Colonic mucosa (tissue), 4 donors: ENCODE results near the gene CUEDC1. TPM values are rescaled to one million over a fixed set of nuclear protein-coding genes. Genes with fewer than 3 reads are reported as not detected.

Experiments used
- DNase-seq: peaks from one replicate; pipeline ENCODE4 v3.0.0-alpha.2; 2020
- H3K27ac ChIP-seq: fragments of 200-600 bp; one replicate; pipeline ENCODE4 v1.8.0; 2021
- H3K27me3 ChIP-seq: fragments of 200-600 bp; one replicate; pipeline ENCODE4 v1.8.0; 2021
- H3K36me3 ChIP-seq: fragments of 200-600 bp; one replicate; pipeline ENCODE4 v1.8.0; 2021
- H3K4me1 ChIP-seq: fragments of 200-600 bp; one replicate; pipeline ENCODE4 v1.8.0; 2021; ENCODE audit warnings: mild to moderate bottlenecking
- H3K4me3 ChIP-seq: fragments of 200-600 bp; one replicate; pipeline ENCODE4 v1.8.0; 2021
- H3K9ac ChIP-seq, 2 donors: one replicate each; pipeline ENCODE4 v1.7.0; 2013; ENCODE audit warnings: control low read depth in 2 of 2, low read depth in 2 of 2, low read length in 2 of 2
- H3K9me3 ChIP-seq: fragments of 200-600 bp; one replicate; pipeline ENCODE4 v1.8.0; 2021
- intact Hi-C: fragments of 100-400 bp; cut with DNase I; formaldehyde crosslinking; loops from one replicate; pipeline ENCODE4 v1.14.1; 2022
- total RNA-seq, 2 donors: library from RNA; stranded (reverse); fragmentation: NEBNext Ultra II Directional in 1 of 2; extraction: Animal tissue kit (Norgen Biotek cat#: 25700) in 1 of 2; gene quantifications; one replicate each; pipeline ENCODE4 v1.2.1, GENCODE V29; 2021
- TF ChIP-seq, protein P1 (sequence below): fragments of 200-600 bp; IDR thresholded peaks from one replicate; pipeline ENCODE4 v1.8.0; 2022; ENCODE audit warnings: antibody characterized with exemption, mild to moderate bottlenecking
- donor health status: healthy.
- donor health status: DM: no; HTN: no; CAD: no.
- donor health status: DM: no; HTN: no; CAD: no.

Gene CUEDC1
- total RNA-seq, 2 donors from 2014 or later = 14.7 to 15.2 TPM

DNA sequence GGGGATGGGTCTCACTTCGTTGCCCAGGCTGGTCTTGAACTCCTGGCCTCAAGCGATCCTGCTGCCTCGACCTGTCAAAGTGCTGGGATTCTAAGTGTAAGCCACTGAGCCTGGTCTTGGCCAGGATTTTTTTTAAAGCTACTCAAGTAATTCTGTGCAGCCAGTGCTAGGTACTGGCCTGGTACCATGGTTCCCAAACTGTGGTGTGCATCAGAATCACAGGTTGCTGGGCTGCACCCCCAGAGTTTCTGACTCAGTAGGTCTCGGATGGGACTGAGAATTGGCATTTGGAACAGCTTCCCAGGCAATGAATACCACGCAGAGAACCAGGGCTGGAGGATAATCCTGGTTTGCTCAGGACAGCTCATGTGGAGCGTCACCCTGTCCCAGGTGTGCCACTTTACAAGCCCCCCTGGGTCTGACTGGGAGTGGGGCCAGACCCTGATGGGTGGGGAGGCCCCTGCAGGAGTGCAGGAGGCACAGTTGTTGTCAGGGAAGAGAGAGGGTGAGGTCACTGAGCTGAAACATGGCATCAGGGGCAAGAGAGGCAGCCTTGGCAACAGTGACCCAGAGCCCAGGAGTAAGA, 94.7 kb downstream of the CUEDC1 start:
- intact Hi-C loops = no loop called here
- peak overlapping the region in 1 of 2 donors; percentile 81 for H3K9ac ChIP-seq

GRCh38 chr17:57859601-57860413, 95.4 kb downstream of the CUEDC1 start:
- no peak overlapping the region for H3K4me3 ChIP-seq
- H3K36me3 ChIP-seq = no peaks in the 10 kb centered on the region
- no peak overlapping the region for H3K9ac ChIP-seq
- H3K9me3 ChIP-seq = no peaks in the 10 kb centered on the region
- H3K27ac ChIP-seq = no peak overlapping the region
- no peak for DNase-seq
- H3K4me1 ChIP-seq = peaks cover 12% of the 10 kb centered on the region
- TF ChIP-seq, protein P1, sequence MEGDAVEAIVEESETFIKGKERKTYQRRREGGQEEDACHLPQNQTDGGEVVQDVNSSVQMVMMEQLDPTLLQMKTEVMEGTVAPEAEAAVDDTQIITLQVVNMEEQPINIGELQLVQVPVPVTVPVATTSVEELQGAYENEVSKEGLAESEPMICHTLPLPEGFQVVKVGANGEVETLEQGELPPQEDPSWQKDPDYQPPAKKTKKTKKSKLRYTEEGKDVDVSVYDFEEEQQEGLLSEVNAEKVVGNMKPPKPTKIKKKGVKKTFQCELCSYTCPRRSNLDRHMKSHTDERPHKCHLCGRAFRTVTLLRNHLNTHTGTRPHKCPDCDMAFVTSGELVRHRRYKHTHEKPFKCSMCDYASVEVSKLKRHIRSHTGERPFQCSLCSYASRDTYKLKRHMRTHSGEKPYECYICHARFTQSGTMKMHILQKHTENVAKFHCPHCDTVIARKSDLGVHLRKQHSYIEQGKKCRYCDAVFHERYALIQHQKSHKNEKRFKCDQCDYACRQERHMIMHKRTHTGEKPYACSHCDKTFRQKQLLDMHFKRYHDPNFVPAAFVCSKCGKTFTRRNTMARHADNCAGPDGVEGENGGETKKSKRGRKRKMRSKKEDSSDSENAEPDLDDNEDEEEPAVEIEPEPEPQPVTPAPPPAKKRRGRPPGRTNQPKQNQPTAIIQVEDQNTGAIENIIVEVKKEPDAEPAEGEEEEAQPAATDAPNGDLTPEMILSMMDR = no peak
- intact Hi-C loops = loop anchor here (2.0 to 5.0 kb wide), 2 partner anchors 137 to 252 kb away; no protein-coding TSS in a partner anchor
- no peaks in the 10 kb centered on the region for H3K27me3 ChIP-seq

More for the DNA sequence above, 94.7 kb downstream of the CUEDC1 start:
- DNase-seq = no peak
- peaks cover 12% of the 10 kb centered on the region for H3K4me1 ChIP-seq
- no peaks in the 10 kb centered on the region for H3K27me3 ChIP-seq
- H3K27ac ChIP-seq = peak overlapping the region; percentile 81
- H3K4me3 ChIP-seq = peak overlapping the region; percentile 57
- no peaks in the 10 kb centered on the region for H3K9me3 ChIP-seq
- TF ChIP-seq, protein P1 = no peak
- H3K36me3 ChIP-seq = no peaks in the 10 kb centered on the region

DNA sequence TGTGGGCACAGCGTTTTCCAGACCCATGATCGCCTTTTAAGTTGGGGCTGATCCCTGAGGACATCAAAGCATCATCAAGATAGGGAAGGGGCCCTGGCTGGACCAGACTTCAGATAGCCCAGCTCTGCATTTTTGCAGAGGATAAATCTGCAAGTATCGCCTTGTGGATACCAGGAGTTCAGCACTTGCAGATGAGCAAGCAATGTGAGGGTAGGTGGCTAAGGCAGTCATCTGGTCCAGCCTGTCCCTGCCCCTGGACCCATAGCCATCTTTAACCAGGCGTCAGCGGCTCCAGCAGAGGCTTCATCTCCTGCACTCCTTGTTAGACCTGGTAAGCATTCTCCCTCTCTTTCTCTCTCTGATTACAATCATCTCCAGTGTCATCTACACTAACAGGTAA, 96.4 kb downstream of the CUEDC1 start:
- intact Hi-C loops = loop anchor here (2.0 to 5.0 kb wide), 2 partner anchors 138 to 253 kb away; no protein-coding TSS in a partner anchor
- DNase-seq = no peak
- Histone ChIP-seq H3K9me3 (no peaks in the 10 kb centered on the region), H3K27me3 (no peaks in the 10 kb centered on the region), H3K9ac (no peak overlapping the region), H3K4me3 (no peak overlapping the region), H3K27ac (no peak overlapping the region), H3K4me1 (peaks cover 12% of the 10 kb centered on the region), H3K36me3 (no peaks in the 10 kb centered on the region)
- TF ChIP-seq, protein P1 = no peak

DNA sequence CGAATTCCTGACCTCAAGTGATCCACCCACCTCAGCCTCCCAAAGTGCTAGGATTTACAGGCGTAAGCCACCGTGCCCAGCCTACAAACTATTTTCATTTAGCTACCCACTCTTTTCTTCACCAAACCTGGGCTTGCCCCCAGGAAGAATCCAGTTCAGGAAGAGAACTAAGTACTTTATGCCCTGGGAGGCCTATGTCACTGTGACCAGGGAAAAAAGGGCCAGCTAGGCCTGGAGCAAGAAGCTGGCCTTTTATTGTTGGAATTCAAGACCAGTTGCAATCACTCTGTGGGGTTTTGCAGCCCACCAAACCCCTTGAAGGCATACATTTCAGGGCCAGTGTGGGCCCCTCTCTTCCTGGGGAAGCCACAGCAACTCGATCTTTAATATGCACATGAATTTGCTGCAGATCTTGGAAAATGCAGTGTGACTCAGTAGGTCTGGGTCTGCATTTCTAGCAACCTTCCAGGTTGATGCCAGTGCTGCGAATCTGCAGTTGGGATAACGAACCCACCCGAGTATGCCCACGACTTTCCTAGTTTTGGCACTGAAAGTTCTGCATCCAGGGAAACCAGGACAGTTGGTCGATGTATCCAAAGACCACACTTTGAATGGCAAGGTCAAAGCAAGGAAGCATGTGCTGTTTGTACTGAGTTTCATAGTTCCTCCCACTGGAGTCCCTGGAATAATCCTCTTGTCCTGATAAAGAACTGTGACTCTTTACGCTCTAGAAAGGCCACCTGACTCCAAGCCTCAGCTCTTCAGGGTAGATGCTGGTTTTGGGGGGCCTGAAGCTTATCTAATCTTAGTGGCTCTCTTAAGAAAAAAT, 98.2 kb downstream of the CUEDC1 start:
- no peaks in the 10 kb centered on the region for H3K27me3 ChIP-seq
- peaks cover 9% of the 10 kb centered on the region for H3K4me1 ChIP-seq
- TF ChIP-seq, protein P1 = no peak
- H3K9ac ChIP-seq = no peak overlapping the region
- H3K27ac ChIP-seq = no peak overlapping the region
- no peaks in the 10 kb centered on the region for H3K9me3 ChIP-seq
- no peak for DNase-seq
- intact Hi-C loops = loop anchor here (5.0 kb wide), 1 partner anchor 255 kb away; no protein-coding TSS in a partner anchor
- no peak overlapping the region for H3K4me3 ChIP-seq
- no peaks in the 10 kb centered on the region for H3K36me3 ChIP-seq

DNA sequence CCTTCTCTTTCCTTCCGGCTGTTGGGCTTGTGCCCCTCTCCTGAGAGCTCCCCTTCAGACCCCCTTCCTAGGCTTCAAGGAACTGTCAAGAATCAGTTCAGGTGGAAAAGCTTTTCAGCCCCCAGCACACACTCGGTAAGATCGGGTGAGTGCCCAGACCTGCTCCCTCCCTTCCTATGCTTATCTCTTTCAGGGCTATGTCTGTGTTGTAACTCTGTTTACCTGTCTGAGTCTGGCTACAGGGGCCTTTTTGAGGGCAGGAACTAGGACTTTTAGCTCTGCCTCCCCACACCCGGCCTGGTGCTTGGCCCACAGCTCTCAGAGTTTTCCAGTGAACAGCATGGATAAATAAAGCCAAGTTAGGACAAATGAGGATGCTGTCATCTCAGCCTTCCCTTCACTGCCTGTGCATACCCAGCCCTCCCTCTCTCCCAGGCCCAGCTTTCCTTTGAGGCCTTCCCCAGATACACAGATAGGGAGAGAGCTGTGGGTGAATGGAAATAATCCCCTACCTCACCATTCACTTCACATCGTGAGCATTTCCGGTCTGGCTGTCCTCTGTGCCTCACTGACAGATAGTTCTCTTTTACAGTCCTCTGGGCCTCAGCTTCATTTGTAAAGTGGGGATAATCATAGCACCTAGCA, 99.7 kb downstream of the CUEDC1 start:
- no peak for DNase-seq
- H3K36me3 ChIP-seq = no peaks in the 10 kb centered on the region
- peaks cover 13% of the 10 kb centered on the region for H3K4me1 ChIP-seq

More for the DNA sequence above, 99.7 kb downstream of the CUEDC1 start:
- intact Hi-C loops = loop anchor here (5.0 kb wide), 1 partner anchor 257 kb away; no protein-coding TSS in a partner anchor
- H3K27me3 ChIP-seq = no peaks in the 10 kb centered on the region
- TF ChIP-seq, protein P1 = no peak
- H3K9ac ChIP-seq = no peak overlapping the region
- no peak overlapping the region for H3K4me3 ChIP-seq
- H3K27ac ChIP-seq = no peak overlapping the region
- H3K9me3 ChIP-seq = no peaks in the 10 kb centered on the region
